ENCODE results near the gene SIGLEC14. TPM values are rescaled to one million over a fixed set of nuclear protein-coding genes. Genes with fewer than 3 reads are reported as not detected.

The SIGLEC14 gene
- total RNA-seq, 1 donor from 2014 or later, result 0.75 TPM

DNA sequence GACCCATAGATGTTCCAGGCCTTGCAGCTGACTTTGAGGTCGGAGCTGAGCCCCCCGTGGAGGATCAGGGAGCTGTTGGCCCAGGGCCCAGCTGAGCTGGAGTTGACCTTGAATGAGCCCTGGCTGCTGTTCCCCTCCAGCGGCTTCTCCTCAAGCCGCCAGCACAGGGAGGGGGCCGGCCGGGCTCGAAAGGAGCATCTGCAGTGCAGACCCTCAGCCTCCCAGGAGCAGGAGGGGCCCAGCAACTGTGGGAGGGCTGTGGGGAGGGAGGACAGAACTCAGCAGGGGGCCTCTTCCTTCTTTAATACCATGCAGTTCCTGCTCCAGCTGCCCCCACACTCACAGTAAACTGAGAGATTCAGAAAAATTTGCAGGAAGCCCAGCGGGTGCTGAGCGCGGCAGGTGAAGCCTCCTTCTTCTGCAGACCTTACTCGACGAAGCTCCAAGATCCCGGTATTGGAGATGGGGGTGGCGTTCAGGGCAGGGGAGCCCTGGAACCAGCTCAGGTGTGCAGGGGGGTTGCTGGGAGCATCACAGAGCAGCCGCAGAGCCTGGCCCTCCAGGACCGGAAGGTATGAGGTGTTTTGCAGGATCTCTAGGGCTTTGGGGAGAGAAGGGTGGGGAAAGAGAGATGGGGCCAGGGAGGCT lies 19.0 kb downstream of the SIGLEC14 start:
- Histone ChIP-seq H3K36me3 (no peaks in the 10 kb centered on the region), H3K4me1 (no peaks in the 10 kb centered on the region), H3K4me3 (no peak overlapping the region), H3K9me3 (no peaks in the 10 kb centered on the region), H3K27me3 (no peaks in the 10 kb centered on the region), H3K27ac (no peak overlapping the region)
- intact Hi-C loops (cut with DNase I), result no loop called here
- DNase-seq (ENCODE audit: low spot score in 2 of 2), result no peak
- TF ChIP-seq CTCF (IDR thresholded peaks at IDR 0.05), result no peak

GRCh38 chr19:51626675-51627074 lies 19.9 kb downstream of the SIGLEC14 start:
- Histone ChIP-seq H3K36me3 (no peaks in the 10 kb centered on the region), H3K4me1 (no peaks in the 10 kb centered on the region), H3K27ac (no peak overlapping the region), H3K9me3 (no peaks in the 10 kb centered on the region), H3K4me3 (no peak overlapping the region), H3K27me3 (no peaks in the 10 kb centered on the region)
- intact Hi-C loops (cut with DNase I), result no loop called here
- DNase-seq (ENCODE audit: low spot score in 2 of 2), result no peak
- no peak for TF ChIP-seq CTCF (IDR thresholded peaks at IDR 0.05)

GRCh38 chr19:51621178-51621577 lies 25.4 kb downstream of the SIGLEC14 start:
- no peak for TF ChIP-seq CTCF (IDR thresholded peaks at IDR 0.05)
- Histone ChIP-seq H3K27ac (no peak overlapping the region), H3K9me3 (no peaks in the 10 kb centered on the region), H3K27me3 (no peaks in the 10 kb centered on the region), H3K4me1 (no peaks in the 10 kb centered on the region), H3K36me3 (no peaks in the 10 kb centered on the region), H3K4me3 (no peak overlapping the region)
- intact Hi-C loops (cut with DNase I), result no loop called here
- no peak for DNase-seq (ENCODE audit: low spot score in 2 of 2)

DNA sequence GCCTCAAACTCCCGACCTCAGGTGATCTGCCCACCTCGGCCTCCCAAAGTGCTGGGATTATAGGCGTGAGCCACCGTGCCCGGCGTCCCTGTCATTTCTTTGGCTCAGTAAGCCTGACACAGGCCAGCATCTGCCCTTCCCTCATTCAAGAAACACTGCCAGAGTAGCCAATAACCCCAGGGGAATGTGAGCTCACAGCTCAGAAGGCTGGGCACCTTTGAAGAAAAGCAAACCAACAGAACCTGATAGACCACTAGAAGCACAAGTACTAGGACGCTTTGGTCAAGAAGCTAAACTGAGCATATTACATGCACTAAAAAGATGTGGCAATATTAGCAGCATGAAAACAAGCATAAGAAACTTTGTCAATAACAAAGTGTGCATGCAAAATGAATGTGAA lies 30.6 kb downstream of the SIGLEC14 start:
- Histone ChIP-seq H3K27me3 (no peaks in the 10 kb centered on the region), H3K27ac (no peak overlapping the region), H3K4me1 (no peaks in the 10 kb centered on the region), H3K36me3 (no peaks in the 10 kb centered on the region), H3K9me3 (no peaks in the 10 kb centered on the region), H3K4me3 (no peak overlapping the region)
- intact Hi-C loops (cut with DNase I), result no loop called here
- no peak for TF ChIP-seq CTCF (IDR thresholded peaks at IDR 0.05)
- DNase-seq (ENCODE audit: low spot score in 2 of 2), result no peak

DNA sequence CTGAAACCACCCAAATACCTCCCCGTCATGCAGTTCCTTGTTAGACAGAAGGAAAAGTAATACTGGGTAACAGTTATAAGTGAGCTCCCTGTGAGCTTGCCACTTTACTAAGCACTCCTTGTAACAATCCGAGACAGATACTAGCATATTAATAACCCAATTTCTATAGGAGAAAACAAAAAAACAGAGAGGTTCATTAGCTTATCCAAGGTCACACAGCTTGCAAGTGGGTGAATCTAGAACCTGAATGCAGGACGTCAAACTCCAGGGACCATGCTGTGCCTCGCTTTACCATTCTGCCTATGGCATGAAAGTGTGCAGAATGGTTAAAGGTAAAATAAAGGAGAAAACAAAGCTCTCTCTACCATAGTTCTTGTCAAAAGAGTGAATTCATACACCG lies 31.8 kb downstream of the SIGLEC14 start:
- Histone ChIP-seq H3K27ac (no peak overlapping the region), H3K4me3 (no peak overlapping the region), H3K9me3 (no peaks in the 10 kb centered on the region), H3K36me3 (no peaks in the 10 kb centered on the region), H3K27me3 (no peaks in the 10 kb centered on the region), H3K4me1 (no peaks in the 10 kb centered on the region)
- intact Hi-C loops (cut with DNase I), result no loop called here
- TF ChIP-seq CTCF (IDR thresholded peaks at IDR 0.05), result no peak
- DNase-seq (ENCODE audit: low spot score in 2 of 2), result no peak

GRCh38 chr19:51610576-51610975 lies 36.0 kb downstream of the SIGLEC14 start:
- Histone ChIP-seq H3K9me3 (no peaks in the 10 kb centered on the region), H3K4me1 (no peaks in the 10 kb centered on the region), H3K36me3 (no peaks in the 10 kb centered on the region), H3K4me3 (no peak overlapping the region), H3K27ac (no peak overlapping the region), H3K27me3 (no peaks in the 10 kb centered on the region)
- intact Hi-C loops (cut with DNase I), result no loop called here
- DNase-seq (ENCODE audit: low spot score in 2 of 2), result no peak
- TF ChIP-seq CTCF (IDR thresholded peaks at IDR 0.05), result no peak

All from ascending aorta (tissue), 2 donors.